ENCODE data around the gene KIF14.
A peak's percentile ranks its signal among the peaks of the same experiment; 100 is the strongest.

KIF14 gene

DNA sequence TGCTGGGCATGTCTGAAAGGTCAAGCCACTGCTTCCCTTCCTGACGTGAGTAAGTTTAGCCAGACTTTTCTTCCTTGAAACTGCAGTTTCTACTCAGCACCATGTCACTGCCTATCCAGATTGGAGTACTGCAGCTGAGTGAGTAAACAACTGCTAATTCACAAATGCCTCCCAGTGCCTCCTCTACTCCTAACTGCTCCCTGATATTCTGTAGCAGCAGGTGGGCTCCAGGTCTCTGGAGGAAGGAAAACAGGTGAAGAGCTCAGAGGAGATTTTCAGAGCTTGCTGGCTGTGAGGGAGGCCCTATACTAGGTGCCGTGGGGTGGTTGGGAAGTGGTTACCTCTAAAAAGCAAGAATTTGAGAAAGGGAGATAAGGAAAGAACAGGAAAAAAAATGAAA, 96.5 kb downstream of the KIF14 start:
- Mint-ChIP-seq H3K4me1 (peaks cover 41% of the 10 kb centered on the region), H3K27ac (peak overlapping the region; percentile 44), H3K4me3 (peak overlapping the region; percentile 33), H3K27me3 (ENCODE audit: low read depth, poor library complexity) (no peaks in the 10 kb centered on the region), H3K9me3 (no peaks in the 10 kb centered on the region), H3K36me3 (ENCODE audit: low read depth) (no peaks in the 10 kb centered on the region)
- no peak for DNase-seq
- no peak for TF ChIP-seq CTCF (IDR thresholded peaks at IDR 0.05)

- Mint-ChIP-seq H3K4me1 (peaks cover 18% of the 10 kb centered on the region), H3K27me3 (ENCODE audit: low read depth, poor library complexity) (no peaks in the 10 kb centered on the region), H3K4me3 (no peak overlapping the region), H3K36me3 (ENCODE audit: low read depth) (no peaks in the 10 kb centered on the region), H3K9me3 (no peaks in the 10 kb centered on the region), H3K27ac (no peak overlapping the region)
- no peak for DNase-seq
- no peak for TF ChIP-seq CTCF (IDR thresholded peaks at IDR 0.05)
These were observed 99.8 kb downstream of the KIF14 start for GRCh38 chr1:200520735-200521134.

GRCh38 chr1:200518524-200518923, 102.0 kb downstream of the KIF14 start:
- Mint-ChIP-seq H3K27ac (no peak overlapping the region), H3K36me3 (ENCODE audit: low read depth) (no peaks in the 10 kb centered on the region), H3K4me1 (peaks cover 7% of the 10 kb centered on the region), H3K4me3 (no peak overlapping the region), H3K9me3 (no peaks in the 10 kb centered on the region), H3K27me3 (ENCODE audit: low read depth, poor library complexity) (peaks cover 5% of the 10 kb centered on the region)
- TF ChIP-seq CTCF (IDR thresholded peaks at IDR 0.05) = no peak
- DNase-seq = no peak

- no peak for DNase-seq
- no peak for TF ChIP-seq CTCF (IDR thresholded peaks at IDR 0.05)
- H3K9me3 Mint-ChIP-seq = no peaks in the 10 kb centered on the region
- peaks cover 22% of the 10 kb centered on the region for H3K4me1 Mint-ChIP-seq
- no peak overlapping the region for H3K4me3 Mint-ChIP-seq
- no peaks in the 10 kb centered on the region for H3K36me3 Mint-ChIP-seq (ENCODE audit: low read depth)
- H3K27me3 Mint-ChIP-seq (ENCODE audit: low read depth, poor library complexity) = peaks cover 28% of the 10 kb centered on the region
- no peak overlapping the region for H3K27ac Mint-ChIP-seq
These were observed 108.4 kb downstream of the KIF14 start for GRCh38 chr1:200512191-200512590.

GRCh38 chr1:200510228-200510623, 110.3 kb downstream of the KIF14 start:
- Mint-ChIP-seq H3K36me3 (ENCODE audit: low read depth) (no peaks in the 10 kb centered on the region), H3K4me1 (peaks cover 35% of the 10 kb centered on the region), H3K4me3 (no peak overlapping the region), H3K27me3 (ENCODE audit: low read depth, poor library complexity) (peaks cover 28% of the 10 kb centered on the region), H3K27ac (no peak overlapping the region), H3K9me3 (no peaks in the 10 kb centered on the region)
- DNase-seq = peak; percentile 78
- TF ChIP-seq CTCF (IDR thresholded peaks at IDR 0.05) = peak; percentile 93

DNA sequence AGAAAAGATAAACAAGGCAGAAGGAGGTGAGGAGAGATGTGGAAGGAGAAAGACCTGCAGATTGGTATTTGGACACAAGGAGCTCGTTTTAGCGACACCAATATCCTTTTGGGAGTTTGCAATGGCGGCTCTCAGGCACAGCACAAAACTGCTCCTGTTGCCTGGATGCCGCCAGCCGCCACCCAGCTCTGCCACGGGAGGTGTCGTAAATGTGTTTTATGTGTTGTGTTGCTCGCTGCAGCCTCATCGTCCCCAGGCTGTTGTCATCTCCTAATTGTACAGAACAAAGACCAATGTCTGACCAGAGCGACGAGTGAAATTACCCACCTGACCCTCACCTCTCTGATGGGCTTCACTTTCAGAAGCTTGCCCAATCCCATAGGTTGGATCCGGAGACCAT, 114.1 kb downstream of the KIF14 start:
- TF ChIP-seq CTCF (IDR thresholded peaks at IDR 0.05) = no peak
- H3K4me1 Mint-ChIP-seq = peaks cover 38% of the 10 kb centered on the region
- no peaks in the 10 kb centered on the region for H3K36me3 Mint-ChIP-seq (ENCODE audit: low read depth)
- H3K9me3 Mint-ChIP-seq = no peaks in the 10 kb centered on the region
- peaks cover 14% of the 10 kb centered on the region for H3K27me3 Mint-ChIP-seq (ENCODE audit: low read depth, poor library complexity)
- no peak overlapping the region for H3K27ac Mint-ChIP-seq
- peak; percentile 28 for DNase-seq
- H3K4me3 Mint-ChIP-seq = peak overlapping the region; percentile 51
